ENCODE measurements around the gene THRB. TPM values are rescaled to one million over a fixed set of nuclear protein-coding genes. Genes with fewer than 3 reads are reported as not detected.

The THRB gene
- total and polyA plus RNA-seq, 11 donors = 4.8 to 28.5 (median 21.0) TPM

- ATAC-seq (no peak), DNase-seq (no peak)
- H3K9me3 ChIP-seq = no peaks in the 10 kb centered on the region
- TF ChIP-seq CTCF (IDR thresholded peaks at IDR 0.05) (no peak), POLR2A (IDR thresholded peaks at IDR 0.05) (no peak)
- peaks cover 0 to 50% (median 15%) of the 10 kb centered on the region in 12 donors for H3K4me1 ChIP-seq
- H3K36me3 ChIP-seq = no peaks in the 10 kb centered on the region
- WGBS, 4 donors = 81 to 86% (median 83%) methylated on average over 3 of the region's 3 CpGs
- no peaks in the 10 kb centered on the region for H3K27me3 ChIP-seq
- intact Hi-C loops (cut with DNase I) = loop anchor here in 1 of 10 donors (10.0 kb wide), 1 partner anchor 112 kb away; no protein-coding TSS in a partner anchor
- peak overlapping the region in 10 of 12 donors; percentile 35 to 85 (median 66) for H3K27ac ChIP-seq
- H3K4me3 ChIP-seq = no peak overlapping the region
Observed at GRCh38 chr3:24372559-24373197, 122.0 kb downstream of the THRB start.

- no peak for ATAC-seq
- Histone ChIP-seq H3K27me3 (no peaks in the 10 kb centered on the region), H3K4me3 (no peak overlapping the region), H3K4me1 (peaks cover 0 to 42% (median 12%) of the 10 kb centered on the region in 12 donors), H3K9me3 (no peaks in the 10 kb centered on the region), H3K27ac (peak overlapping the region in 2 of 12 donors; percentile 3 to 11), H3K36me3 (no peaks in the 10 kb centered on the region)
- WGBS, 4 donors = 54 to 65% (median 61%) methylated on average over 4 of the region's 4 CpGs
- TF ChIP-seq CTCF (IDR thresholded peaks at IDR 0.05) (no peak), POLR2A (IDR thresholded peaks at IDR 0.05) (no peak)
- no peak for DNase-seq
- intact Hi-C loops (cut with DNase I) = loop anchor here in 1 of 10 donors (10.0 kb wide), 1 partner anchor 114 kb away; no protein-coding TSS in a partner anchor
Observed at GRCh38 chr3:24370352-24371090, 124.1 kb downstream of the THRB start.

- H3K36me3 ChIP-seq = no peaks in the 10 kb centered on the region
- H3K27me3 ChIP-seq = no peaks in the 10 kb centered on the region
- no peak for DNase-seq
- H3K9me3 ChIP-seq = no peaks in the 10 kb centered on the region
- intact Hi-C loops (cut with DNase I) = loop anchor here in 6 of 10 donors (10.0 kb wide), 3 partner anchors 116 to 216 kb away; partner anchors contain the start of gene THRB (in 3 of the 6)
- TF ChIP-seq CTCF (IDR thresholded peaks at IDR 0.05) = no peak
- no peak for TF ChIP-seq POLR2A (IDR thresholded peaks at IDR 0.05)
- H3K4me3 ChIP-seq = no peak overlapping the region
- ATAC-seq = no peak
- WGBS, 4 donors = 41 to 86% (median 63%) methylated on average over 2 of the region's 2 CpGs
- H3K27ac ChIP-seq = no peak overlapping the region
- H3K4me1 ChIP-seq = peaks cover 0 to 39% (median 17%) of the 10 kb centered on the region in 12 donors
Observed at GRCh38 chr3:24368605-24369004, 126.0 kb downstream of the THRB start.

GRCh38 chr3:24367664-24368264 lies 126.9 kb downstream of the THRB start:
- Histone ChIP-seq H3K4me3 (no peak overlapping the region), H3K36me3 (no peaks in the 10 kb centered on the region), H3K4me1 (peaks cover 0 to 39% (median 22%) of the 10 kb centered on the region in 12 donors), H3K27me3 (no peaks in the 10 kb centered on the region), H3K9me3 (no peaks in the 10 kb centered on the region), H3K27ac (peak overlapping the region in 1 of 12 donors; percentile 44)
- intact Hi-C loops (cut with DNase I) = loop anchor here in 6 of 10 donors (10.0 kb wide), 3 partner anchors 117 to 217 kb away; partner anchors contain the start of gene THRB (in 3 of the 6)
- no peak for ATAC-seq
- TF ChIP-seq CTCF (IDR thresholded peaks at IDR 0.05) (no peak), POLR2A (IDR thresholded peaks at IDR 0.05) (no peak)
- WGBS, 4 donors = 80 to 87% (median 82%) methylated on average over 2 of the region's 2 CpGs
- no peak for DNase-seq

Data from heart left ventricle (tissue), 16 donors.